B cell (primary cell): ENCODE data around the gene RBM23. TPM values are rescaled to one million over a fixed set of nuclear protein-coding genes. Genes with fewer than 3 reads are reported as not detected.

Source experiments
- ATAC-seq: fragments of 200-7000 bp; cut with Tn5 transposase; one replicate; pipeline ENCODE4 v1.10.0; 2021; ENCODE audit warnings: low read depth, mild to moderate bottlenecking, moderate number of reproducible peaks, moderate library complexity
- CTCF ChIA-PET: fragments of 350-600 bp; sonication (Branson Sonifier 250); formaldehyde crosslinking; loops from one replicate; lab custom pipeline; 2021; ENCODE audit warnings: antibody characterized with exemption, inconsistent platforms; lab: Charles Lee
- POLR2A ChIA-PET: fragments of 350-600 bp; sonication (Branson Sonifier 250); formaldehyde crosslinking; loops from one replicate; lab custom pipeline; 2021; ENCODE audit warnings: antibody characterized with exemption; lab: Charles Lee
- DNase-seq: peaks from one replicate; pipeline ENCODE4 v3.0.0; 2013
- H2AFZ ChIP-seq: 2 replicates; pipeline ENCODE4 v1.6.1; 2012; ENCODE audit warnings: mild to moderate bottlenecking, low read depth, low read length; ENCODE audit not compliant: insufficient read depth, poor library complexity, severe bottlenecking
- H3K27ac ChIP-seq, 2 donors: 1 replicate in 1 of 2; 2 replicates in 1 of 2; pipeline ENCODE4 v1.5.1; 2012 to 2013; ENCODE audit warnings: low read length in 2 of 2, mild to moderate bottlenecking in 2 of 2, moderate library complexity in 1 of 2
- H3K27me3 ChIP-seq, 4 experiments: fragments of 200-600 bp in 1 of 4; sonication (generic) in 1 of 4; replicated peaks in 1 of 4; 1 replicate in 2 of 4; 2 replicates in 2 of 4; pipeline versions ENCODE4 v1.6.1 to v1.7.0; 2013 to 2016; ENCODE audit warnings: low read length in 3 of 4, mild to moderate bottlenecking in 2 of 4, mixed read lengths in 1 of 4, moderate library complexity in 1 of 4; ENCODE audit not compliant: insufficient read depth in 4 of 4, control insufficient read depth in 3 of 4; ENCODE audit errors: control extremely low read depth in 1 of 4
- H3K36me3 ChIP-seq, 2 experiments: replicated peaks in 1 of 2; 1 replicate in 1 of 2; 2 replicates in 1 of 2; pipeline versions ENCODE4 v1.6.1 to v1.7.1; 2013; ENCODE audit warnings: low read length in 1 of 2; ENCODE audit not compliant: insufficient read depth in 2 of 2, control insufficient read depth in 1 of 2; ENCODE audit errors: control extremely low read depth in 1 of 2, extremely low read depth in 1 of 2
- H3K4me1 ChIP-seq, 2 donors: fragments of 200-600 bp in 1 of 2; sonication (generic) in 1 of 2; 1 replicate in 1 of 2; 2 replicates in 1 of 2; pipeline versions ENCODE4 v1.5.1 to v1.6.1; 2013 to 2017; ENCODE audit warnings: low read length in 2 of 2; ENCODE audit not compliant: control insufficient read depth in 2 of 2, insufficient read depth in 2 of 2
- H3K4me2 ChIP-seq: replicated peaks from 2 replicates; pipeline ENCODE3; 2012; ENCODE audit warnings: mild to moderate bottlenecking, low read depth, low read length; ENCODE audit not compliant: poor library complexity, severe bottlenecking
- H3K4me3 ChIP-seq, 5 experiments: fragments of 200-600 bp in 1 of 5; sonication (generic) in 1 of 5; 1 replicate in 3 of 5; 2 replicates in 2 of 5; pipeline versions ENCODE4 v1.5.1 to v1.7.0; 2011 to 2016; ENCODE audit warnings: low read length in 4 of 5, mild to moderate bottlenecking in 4 of 5, low read depth in 2 of 5, control low read depth in 1 of 5, moderate library complexity in 1 of 5; ENCODE audit not compliant: insufficient read depth in 1 of 5; ENCODE audit errors: control extremely low read depth in 1 of 5, extremely low read depth in 1 of 5
- H3K79me2 ChIP-seq: fragments of 200-600 bp; sonication (generic); one replicate; pipeline ENCODE4 v1.6.0; 2016; ENCODE audit warnings: low read length; ENCODE audit not compliant: control insufficient read depth, insufficient read depth
- H3K9ac ChIP-seq: fragments of 200-600 bp; sonication (generic); 2 replicates; pipeline ENCODE4 v1.6.1; 2017; ENCODE audit warnings: mild to moderate bottlenecking, low read length, moderate library complexity
- H3K9me3 ChIP-seq, 3 donors: one replicate each; pipeline versions ENCODE4 v1.6.1 to v1.7.1; 2013; ENCODE audit warnings: low read length in 2 of 3; ENCODE audit not compliant: control insufficient read depth in 2 of 3, insufficient read depth in 1 of 3; ENCODE audit errors: control extremely low read depth in 1 of 3
- H4K20me1 ChIP-seq: 2 replicates; pipeline ENCODE4 v1.6.0; 2012; ENCODE audit warnings: mild to moderate bottlenecking, low read length; ENCODE audit not compliant: insufficient read depth, control insufficient read depth, poor library complexity, severe bottlenecking
- H3K27ac Mint-ChIP-seq: one replicate; pipeline ENCODE4 v1.8.0; 2021; ENCODE audit warnings: mixed read lengths
- H3K27me3 Mint-ChIP-seq: one replicate; pipeline ENCODE4 v1.8.0; 2021; ENCODE audit warnings: mixed read lengths
- H3K4me1 Mint-ChIP-seq: one replicate; pipeline ENCODE4 v1.8.0; 2021; ENCODE audit warnings: mixed read lengths
- H3K4me3 Mint-ChIP-seq: one replicate; pipeline ENCODE4 v1.8.0; 2021; ENCODE audit warnings: mixed read lengths
- H3K9me3 Mint-ChIP-seq: one replicate; pipeline ENCODE4 v1.8.0; 2022; ENCODE audit warnings: mixed read lengths; ENCODE audit not compliant: insufficient read depth
- EZH2 ChIP-seq: IDR thresholded peaks from 2 replicates; pipeline ENCODE4 v1.6.1; 2012; ENCODE audit warnings: borderline replicate concordance, low read depth, mild to moderate bottlenecking, moderate library complexity, low read length; ENCODE audit not compliant: insufficient read depth, poor library complexity, severe bottlenecking
- WGBS: methylation state at CpG from one replicate; pipeline ENCODE4 v1.1.5; 2013; ENCODE audit warnings: missing lambda C conversion rate; ENCODE audit not compliant: insufficient coverage; 5-methylcytosine and 5-hydroxymethylcytosine counted together
- intact Hi-C: fragments of 100-400 bp; cut with micrococcal nuclease; formaldehyde crosslinking; loops from one replicate; pipeline ENCODE4 v1.10.0; 2022
- polyA plus RNA-seq: library from polyadenylated mRNA; depleted of rRNA; stranded (reverse); fragments of >200 nt; gene quantifications from 2 replicates; pipeline ENCODE4 v1.2.3, GENCODE V29; 2012
- total RNA-seq, 2 donors: library from RNA; stranded (reverse); fragments of 120-200 nt in 1 of 2; gene quantifications; 1 replicate in 1 of 2; 2 replicates in 1 of 2; pipeline versions ENCODE4 v1.2.3 to v1.2.4, GENCODE V29; 2013 to 2022
- TF ChIP-seq, protein P1 (sequence below): fragments of 200-600 bp; IDR thresholded peaks from one replicate; pipeline ENCODE4 v1.8.0; 2022; ENCODE audit warnings: antibody characterized with exemption, mild to moderate bottlenecking

Gene RBM23
- total and polyA plus RNA-seq, 2 donors (not counting 1 experiment from before 2014, with no cell fraction given), result 60.7 to 165 TPM

DNA sequence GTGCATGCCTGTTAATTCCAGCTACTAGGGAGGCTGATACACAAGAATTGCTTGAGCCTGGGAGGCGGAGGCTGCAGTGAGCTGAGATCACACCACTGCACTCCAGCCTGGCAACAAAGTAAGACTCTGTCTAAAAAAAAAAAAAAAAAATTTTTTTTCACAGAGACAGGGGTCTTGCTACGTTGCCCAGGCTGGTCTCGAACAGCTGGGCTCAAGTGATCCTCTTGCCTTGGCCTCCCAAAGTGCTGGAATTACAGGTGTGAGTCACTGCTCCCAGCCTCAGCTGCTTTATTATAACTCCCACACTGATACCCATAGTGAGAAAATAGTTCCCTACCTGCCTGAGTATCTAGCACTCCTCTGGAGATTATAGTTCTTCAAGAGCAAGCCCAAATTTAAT is 26.7 kb upstream of the RBM23 start:
- DNase-seq (no peak), ATAC-seq (no peak)
- Histone ChIP-seq H3K36me3 (peaks cover 10 to 27% of the 10 kb centered on the region in 2 experiments), H3K79me2 (no peaks in the 10 kb centered on the region), H3K4me3 (no peak overlapping the region), H2AFZ (no peak overlapping the region), H3K9ac (no peak overlapping the region), H3K9me3 (no peaks in the 10 kb centered on the region), H3K27ac (no peak overlapping the region), H3K27me3 (no peaks in the 10 kb centered on the region), H4K20me1 (no peaks in the 10 kb centered on the region), H3K4me1 (no peaks in the 10 kb centered on the region), H3K4me2 (no peak overlapping the region)
- Mint-ChIP-seq H3K27ac (no peak overlapping the region), H3K4me3 (no peak overlapping the region), H3K9me3 (no peaks in the 10 kb centered on the region), H3K27me3 (no peaks in the 10 kb centered on the region), H3K4me1 (no peaks in the 10 kb centered on the region)
- POLR2A ChIA-PET, result interaction anchor here (0.8 to 0.9 kb wide), 2 partner anchors 16 to 36 kb away, joined by 3 to 4 read pairs; no protein-coding TSS in a partner anchor
- intact Hi-C loops, result no loop called here
- WGBS, result 92% methylated on average over 3 of the region's 3 CpGs
- CTCF ChIA-PET, result interaction anchor here (0.8 to 1.0 kb wide), 3 partner anchors 17 to 322 kb away, joined by 3 read pairs; partner anchors contain the start of gene CDH24
- TF ChIP-seq, protein P1, sequence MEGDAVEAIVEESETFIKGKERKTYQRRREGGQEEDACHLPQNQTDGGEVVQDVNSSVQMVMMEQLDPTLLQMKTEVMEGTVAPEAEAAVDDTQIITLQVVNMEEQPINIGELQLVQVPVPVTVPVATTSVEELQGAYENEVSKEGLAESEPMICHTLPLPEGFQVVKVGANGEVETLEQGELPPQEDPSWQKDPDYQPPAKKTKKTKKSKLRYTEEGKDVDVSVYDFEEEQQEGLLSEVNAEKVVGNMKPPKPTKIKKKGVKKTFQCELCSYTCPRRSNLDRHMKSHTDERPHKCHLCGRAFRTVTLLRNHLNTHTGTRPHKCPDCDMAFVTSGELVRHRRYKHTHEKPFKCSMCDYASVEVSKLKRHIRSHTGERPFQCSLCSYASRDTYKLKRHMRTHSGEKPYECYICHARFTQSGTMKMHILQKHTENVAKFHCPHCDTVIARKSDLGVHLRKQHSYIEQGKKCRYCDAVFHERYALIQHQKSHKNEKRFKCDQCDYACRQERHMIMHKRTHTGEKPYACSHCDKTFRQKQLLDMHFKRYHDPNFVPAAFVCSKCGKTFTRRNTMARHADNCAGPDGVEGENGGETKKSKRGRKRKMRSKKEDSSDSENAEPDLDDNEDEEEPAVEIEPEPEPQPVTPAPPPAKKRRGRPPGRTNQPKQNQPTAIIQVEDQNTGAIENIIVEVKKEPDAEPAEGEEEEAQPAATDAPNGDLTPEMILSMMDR, result no peak
- TF ChIP-seq EZH2, result no peak

- Histone ChIP-seq H3K4me2 (no peak overlapping the region), H3K4me3 (no peak overlapping the region), H3K9ac (no peak overlapping the region), H3K4me1 (no peaks in the 10 kb centered on the region), H3K9me3 (no peaks in the 10 kb centered on the region), H3K79me2 (no peaks in the 10 kb centered on the region), H3K27me3 (no peaks in the 10 kb centered on the region), H2AFZ (no peak overlapping the region), H3K27ac (no peak overlapping the region), H4K20me1 (no peaks in the 10 kb centered on the region), H3K36me3 (peaks cover 0 to 3% of the 10 kb centered on the region in 2 experiments)
- DNase-seq, result no peak
- ChIA-PET POLR2A (interaction anchor here (0.6 kb wide), 1 partner anchor 9 kb away, joined by 3 read pairs; no protein-coding TSS in a partner anchor), CTCF (interaction anchor here (0.7 to 1.0 kb wide), 3 partner anchors 10 to 68 kb away, joined by 3 read pairs; no protein-coding TSS in a partner anchor)
- no CpG with 5 or more reads among the region's 4 CpGs for WGBS
- Mint-ChIP-seq H3K27me3 (no peaks in the 10 kb centered on the region), H3K9me3 (no peaks in the 10 kb centered on the region), H3K4me3 (no peak overlapping the region), H3K4me1 (no peaks in the 10 kb centered on the region), H3K27ac (no peak overlapping the region)
- intact Hi-C loops, result no loop called here
- no peak for TF ChIP-seq EZH2
- TF ChIP-seq, protein P1, result no peak
- no peak for ATAC-seq
Observed at GRCh38 chr14:22939684-22940083, 20.7 kb upstream of the RBM23 start.
